ENCODE results near the gene CALML3.
"Not testable (repeated sequence)": the region's sequence is repeated elsewhere in the genome, so short reads cannot be mapped to it uniquely, and the experiment has no call there.

CALML3 gene

GRCh38 chr10:5524641-5525560, at the start of gene CALML3:
Gene CALML3 (plus strand): TSS chr10:5524961. CDS start chr10:5525086, 125 bp downstream.
- DNase-seq (ENCODE audit: low read depth in 2 of 2), result no peak

GRCh38 chr10:5475088-5475487, 49.7 kb upstream of the CALML3 start:
- not testable (repeated sequence) for DNase-seq (ENCODE audit: low read depth in 2 of 2)

- not testable (repeated sequence) for DNase-seq (ENCODE audit: low read depth in 2 of 2)
These were observed 48.6 kb upstream of the CALML3 start for GRCh38 chr10:5475974-5476807.

GRCh38 chr10:5476918-5477525, 47.7 kb upstream of the CALML3 start:
- DNase-seq (ENCODE audit: low read depth in 2 of 2), result no peak

DNA sequence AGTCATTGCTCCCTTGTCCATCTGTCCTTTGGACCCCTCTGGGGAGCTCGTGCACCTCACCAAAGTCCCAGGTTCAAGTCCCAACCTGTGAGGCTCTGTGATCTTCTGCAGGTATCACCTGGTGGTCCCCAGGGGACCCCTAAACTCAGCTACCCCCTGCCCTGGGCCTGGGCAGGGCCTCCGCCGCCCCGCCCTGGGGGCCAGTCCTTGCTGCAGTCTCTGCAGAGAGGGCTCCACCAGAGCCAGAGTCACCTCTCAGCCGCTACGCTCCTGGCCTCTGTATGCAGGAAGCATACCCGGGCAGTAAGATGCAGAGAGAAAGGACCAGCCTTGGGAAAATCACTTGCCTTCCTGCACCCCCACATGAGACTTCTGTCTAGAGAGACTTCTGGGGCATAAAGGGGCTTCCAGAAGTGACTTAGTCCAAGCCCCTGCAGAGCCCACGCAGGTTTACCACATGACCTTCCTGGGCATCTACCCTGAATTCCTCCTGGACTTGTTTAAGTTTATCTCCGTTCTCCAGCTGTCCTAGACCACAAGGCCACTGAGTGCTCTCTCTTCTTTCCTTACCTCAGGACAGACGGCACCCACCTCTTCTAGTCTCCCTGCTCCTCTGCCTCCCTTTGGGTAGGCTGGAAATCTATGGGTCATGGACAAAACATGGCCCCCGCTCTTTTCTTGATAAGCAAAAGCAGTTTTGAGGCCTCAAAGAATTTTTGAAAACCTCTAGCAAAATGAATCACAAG, 46.6 kb upstream of the CALML3 start:
- no peak for DNase-seq (ENCODE audit: low read depth in 2 of 2)

GRCh38 chr10:5478694-5479305, 46.0 kb upstream of the CALML3 start:
- no peak for DNase-seq (ENCODE audit: low read depth in 2 of 2)

DNA sequence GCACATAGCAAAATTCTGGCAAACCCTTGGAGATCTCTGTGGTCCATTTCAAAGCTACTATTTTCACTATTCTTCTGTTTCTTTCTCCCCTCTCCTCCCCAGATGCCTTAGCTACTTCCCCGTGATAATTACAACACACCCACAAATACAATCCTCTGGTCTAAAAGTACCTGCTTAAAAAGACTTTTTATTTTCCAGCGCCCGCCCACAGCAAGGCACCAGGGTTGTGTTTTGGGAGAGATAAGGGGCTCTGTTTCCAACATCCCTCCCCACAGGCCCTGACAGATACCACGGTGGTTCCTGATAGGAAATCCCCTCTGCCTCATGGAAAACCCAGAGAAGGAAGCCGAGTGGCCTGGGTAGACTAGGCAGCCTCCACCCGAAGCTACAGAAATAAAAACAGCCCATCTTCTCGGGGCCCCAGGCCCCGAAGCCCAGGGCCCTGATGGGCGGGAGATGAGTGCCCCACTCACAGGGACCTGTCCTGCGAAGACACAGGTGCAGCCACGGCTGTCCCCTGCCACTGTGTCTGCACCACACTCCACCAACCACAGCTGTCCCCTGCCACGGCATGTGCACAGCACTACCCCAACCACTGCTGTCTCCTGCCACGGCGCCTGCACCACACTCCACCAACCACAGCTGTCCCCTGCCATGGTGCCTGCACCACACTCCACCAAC, 45.1 kb upstream of the CALML3 start:
- DNase-seq (ENCODE audit: low read depth in 2 of 2), result no peak

- no peak for DNase-seq (ENCODE audit: low read depth in 2 of 2)
These were observed 44.4 kb upstream of the CALML3 start for GRCh38 chr10:5480162-5480941.

DNA sequence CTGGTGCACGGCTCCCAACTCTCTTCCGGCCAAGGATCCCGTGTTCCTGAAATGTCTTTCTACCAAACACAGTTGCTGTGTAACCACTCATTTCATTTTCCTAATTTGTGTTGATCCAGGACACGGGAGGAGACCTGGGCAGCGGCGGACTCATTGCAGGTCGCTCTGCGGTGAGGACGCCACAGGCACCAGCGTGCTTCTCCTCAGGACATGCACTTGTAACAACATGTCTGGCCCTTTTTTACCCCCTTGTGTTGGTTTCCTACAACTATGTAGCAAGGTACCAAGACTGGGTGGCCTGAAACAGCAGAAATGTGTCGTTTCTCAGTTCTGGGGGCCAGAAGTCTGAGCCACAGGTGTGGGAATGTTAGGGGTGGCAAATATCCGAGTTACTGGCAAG, 43.6 kb upstream of the CALML3 start:
- no peak for DNase-seq (ENCODE audit: low read depth in 2 of 2)

- DNase-seq (ENCODE audit: low read depth in 2 of 2), result no peak
These were observed 42.7 kb upstream of the CALML3 start for GRCh38 chr10:5482016-5482415.

DNA sequence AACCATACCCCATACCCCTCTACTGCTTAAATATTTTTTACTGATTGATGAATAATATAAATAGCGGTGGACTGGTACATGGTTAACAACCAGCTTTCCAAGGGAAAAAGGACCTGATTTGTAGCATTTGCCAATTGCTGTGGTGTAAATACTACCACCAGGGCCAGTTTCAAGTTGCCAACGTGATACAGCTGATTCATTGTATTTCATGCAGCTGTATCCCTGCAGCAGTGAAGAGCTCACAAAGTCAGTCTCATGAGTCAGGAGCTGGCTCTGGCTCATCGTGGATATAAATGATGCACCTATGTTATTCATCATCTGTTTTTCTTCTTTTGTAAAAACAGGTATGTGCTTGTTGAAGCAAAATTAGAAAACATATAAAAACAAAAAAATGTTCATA, 40.6 kb upstream of the CALML3 start:
- DNase-seq (ENCODE audit: low read depth in 2 of 2), result no peak

- no peak for DNase-seq (ENCODE audit: low read depth in 2 of 2)
These were observed 39.5 kb upstream of the CALML3 start for GRCh38 chr10:5485290-5485689.

GRCh38 chr10:5485948-5486852, 38.6 kb upstream of the CALML3 start:
- no peak for DNase-seq (ENCODE audit: low read depth in 2 of 2)

- DNase-seq (ENCODE audit: low read depth in 2 of 2), result no peak
These were observed 37.9 kb upstream of the CALML3 start for GRCh38 chr10:5486853-5487235.

GRCh38 chr10:5488272-5489161, 36.2 kb upstream of the CALML3 start:
- no peak for DNase-seq (ENCODE audit: low read depth in 2 of 2)

GRCh38 chr10:5490032-5490431, 34.7 kb upstream of the CALML3 start:
- DNase-seq (ENCODE audit: low read depth in 2 of 2), result no peak

GRCh38 chr10:5490698-5491464, 33.9 kb upstream of the CALML3 start:
- no peak for DNase-seq (ENCODE audit: low read depth in 2 of 2)

All from stimulated activated CD4-positive, alpha-beta T cell treated with anti-CD3 and anti-CD28 coated beads, Interleukin-1b, Interleukin-23, amount 100 ng/mL, for 1 hour (primary cell).